Gastroesophageal sphincter (tissue), 3 donors: ENCODE measurements around the gene TMEM150C.

Experiments used
- EP300 ChIP-seq: sonication (generic); formaldehyde crosslinking; IDR thresholded peaks from one replicate; pipeline ENCODE4 v1.6.1; 2017; ENCODE audit warnings: antibody characterized with exemption, mild to moderate bottlenecking
- POLR2A ChIP-seq, 2 donors: fragments of 450-650 bp; IDR thresholded peaks; one replicate each; pipeline ENCODE4 v1.6.1; 2017; ENCODE audit warnings: antibody characterized with exemption in 2 of 2, mild to moderate bottlenecking in 2 of 2, moderate library complexity in 1 of 2
- POLR2AphosphoS5 ChIP-seq: sonication (generic); formaldehyde crosslinking; IDR thresholded peaks from one replicate; pipeline ENCODE4 v1.6.1; 2017; ENCODE audit warnings: antibody characterized with exemption
- TF ChIP-seq, protein P1 (sequence below), 4 experiments: fragments of 200-600 bp in 2 of 4; fragments of 450-650 bp in 2 of 4; sonication (generic) in 1 of 4; IDR thresholded peaks; one replicate each; pipeline ENCODE4 v1.5.1; 2017 to 2019; ENCODE audit warnings: antibody characterized with exemption in 4 of 4, mild to moderate bottlenecking in 2 of 4, moderate library complexity in 2 of 4

DNA sequence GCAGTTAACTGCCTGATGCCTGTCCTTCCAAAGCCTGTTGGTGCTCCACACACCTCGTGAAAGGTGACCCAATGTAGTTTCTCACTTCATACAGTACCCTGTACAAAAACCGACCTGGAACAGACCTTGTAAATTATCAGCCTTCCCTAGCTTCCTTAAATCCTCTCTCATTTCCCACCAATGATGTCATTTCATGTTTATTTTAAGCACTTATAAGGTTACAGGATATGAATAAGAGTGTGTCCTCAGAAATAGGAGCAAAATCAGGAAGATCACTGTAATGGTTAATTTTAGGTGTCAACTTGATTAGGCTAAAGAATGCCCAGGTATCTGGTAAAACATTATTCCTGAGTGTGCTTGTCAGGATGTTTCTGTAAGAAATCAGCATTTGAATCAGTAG, 44.7 kb downstream of the TMEM150C start:
- TF ChIP-seq, protein P1, sequence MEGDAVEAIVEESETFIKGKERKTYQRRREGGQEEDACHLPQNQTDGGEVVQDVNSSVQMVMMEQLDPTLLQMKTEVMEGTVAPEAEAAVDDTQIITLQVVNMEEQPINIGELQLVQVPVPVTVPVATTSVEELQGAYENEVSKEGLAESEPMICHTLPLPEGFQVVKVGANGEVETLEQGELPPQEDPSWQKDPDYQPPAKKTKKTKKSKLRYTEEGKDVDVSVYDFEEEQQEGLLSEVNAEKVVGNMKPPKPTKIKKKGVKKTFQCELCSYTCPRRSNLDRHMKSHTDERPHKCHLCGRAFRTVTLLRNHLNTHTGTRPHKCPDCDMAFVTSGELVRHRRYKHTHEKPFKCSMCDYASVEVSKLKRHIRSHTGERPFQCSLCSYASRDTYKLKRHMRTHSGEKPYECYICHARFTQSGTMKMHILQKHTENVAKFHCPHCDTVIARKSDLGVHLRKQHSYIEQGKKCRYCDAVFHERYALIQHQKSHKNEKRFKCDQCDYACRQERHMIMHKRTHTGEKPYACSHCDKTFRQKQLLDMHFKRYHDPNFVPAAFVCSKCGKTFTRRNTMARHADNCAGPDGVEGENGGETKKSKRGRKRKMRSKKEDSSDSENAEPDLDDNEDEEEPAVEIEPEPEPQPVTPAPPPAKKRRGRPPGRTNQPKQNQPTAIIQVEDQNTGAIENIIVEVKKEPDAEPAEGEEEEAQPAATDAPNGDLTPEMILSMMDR (IDR thresholded peaks at IDR 0.05), result no peak
- TF ChIP-seq EP300 (no peak), POLR2A (IDR thresholded peaks at IDR 0.05) (no peak), POLR2AphosphoS5 (no peak)
